ENCODE measurements around the gene SAMM50.
"Not testable (repeated sequence)": the region's sequence is repeated elsewhere in the genome, so short reads cannot be mapped to it uniquely, and the experiment has no call there.

Gene SAMM50

DNA sequence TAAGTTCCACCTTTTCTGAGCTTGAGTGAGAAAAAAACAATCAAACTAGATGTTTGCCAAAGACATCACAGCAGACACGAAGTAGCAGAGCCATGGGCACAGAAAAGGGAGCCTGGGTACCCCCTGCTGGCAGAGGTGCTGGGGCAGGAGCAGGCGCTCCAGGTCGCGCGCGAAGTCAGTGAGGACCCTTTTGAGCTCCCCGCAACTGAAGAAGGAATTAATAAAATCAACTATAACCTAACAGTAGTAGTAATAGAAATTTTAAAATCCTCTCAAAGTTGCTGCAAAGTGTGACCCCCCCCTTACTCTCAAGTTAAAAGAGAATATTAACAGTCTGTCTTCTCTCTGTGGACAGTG lies 48.8 kb downstream of the SAMM50 start:
- no peak for DNase-seq

DNA sequence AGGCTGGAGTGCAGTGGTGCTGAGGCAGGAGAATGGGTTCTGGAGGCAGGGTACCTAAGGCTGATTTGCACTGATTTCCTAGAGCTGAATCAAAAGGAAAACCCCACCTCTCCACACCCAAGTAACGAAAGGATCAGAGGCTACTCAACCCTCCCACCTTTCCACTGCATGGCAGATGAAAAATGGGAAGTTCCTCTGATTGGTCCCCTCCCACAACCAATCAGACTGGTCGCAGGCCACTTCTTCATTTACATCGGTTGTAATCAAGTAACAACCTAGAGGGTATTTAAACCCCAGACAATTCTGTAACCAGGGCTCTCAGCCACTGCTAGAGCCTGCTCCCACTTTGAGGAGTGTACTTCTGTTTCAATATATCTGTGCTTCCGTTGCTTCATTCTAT lies 50.3 kb downstream of the SAMM50 start:
- no peak for DNase-seq

DNA sequence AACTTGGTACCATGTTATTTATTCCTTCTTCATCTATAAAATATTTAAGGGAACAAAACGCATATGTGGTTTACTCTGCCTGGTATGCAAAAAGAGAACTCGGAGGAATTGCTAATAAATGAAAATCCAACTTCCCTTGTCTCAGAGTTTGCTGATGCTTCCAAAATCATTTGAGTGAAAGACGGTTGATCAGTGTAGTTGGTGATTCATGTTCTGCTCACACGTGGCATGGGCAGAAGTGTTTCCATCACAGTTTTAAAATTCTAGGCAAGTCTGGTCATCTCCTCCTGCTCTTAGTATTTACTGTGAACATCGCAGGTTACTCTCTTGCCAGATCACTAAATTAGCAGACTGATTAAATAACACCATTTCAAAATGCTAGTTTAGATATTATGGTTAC lies 56.9 kb downstream of the SAMM50 start:
- no peak for DNase-seq

GRCh38 chr22:44012591-44012990 lies 57.3 kb downstream of the SAMM50 start:
- no peak for DNase-seq

- no peak for DNase-seq
Observed at GRCh38 chr22:44014241-44014640, 59.0 kb downstream of the SAMM50 start.

- not testable (repeated sequence) for DNase-seq
Observed at GRCh38 chr22:44016586-44016985, 61.3 kb downstream of the SAMM50 start.

- DNase-seq, result no peak
Observed at GRCh38 chr22:44018594-44018993, 63.4 kb downstream of the SAMM50 start.

GRCh38 chr22:44019416-44019815 lies 64.2 kb downstream of the SAMM50 start:
- no peak for DNase-seq

DNA sequence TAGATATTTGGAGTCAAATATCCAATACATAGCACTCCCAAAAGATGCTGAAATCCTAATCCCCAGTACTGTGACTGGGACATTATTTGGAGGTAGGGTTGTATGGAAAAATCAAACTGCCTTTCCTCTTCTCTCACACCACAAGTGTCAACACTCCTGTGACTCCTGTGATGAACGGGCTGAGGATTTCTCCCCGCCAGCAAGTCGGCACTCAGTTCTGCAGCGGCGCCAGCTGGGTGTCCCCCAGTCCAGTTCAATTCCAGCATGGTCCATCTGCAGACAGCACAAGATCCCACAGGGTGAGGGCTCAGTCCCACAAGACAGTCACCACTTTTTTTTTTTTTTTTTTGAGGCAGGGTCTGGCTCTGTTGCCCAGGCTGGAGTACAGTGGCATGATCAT lies 64.6 kb downstream of the SAMM50 start:
- no peak for DNase-seq

DNA sequence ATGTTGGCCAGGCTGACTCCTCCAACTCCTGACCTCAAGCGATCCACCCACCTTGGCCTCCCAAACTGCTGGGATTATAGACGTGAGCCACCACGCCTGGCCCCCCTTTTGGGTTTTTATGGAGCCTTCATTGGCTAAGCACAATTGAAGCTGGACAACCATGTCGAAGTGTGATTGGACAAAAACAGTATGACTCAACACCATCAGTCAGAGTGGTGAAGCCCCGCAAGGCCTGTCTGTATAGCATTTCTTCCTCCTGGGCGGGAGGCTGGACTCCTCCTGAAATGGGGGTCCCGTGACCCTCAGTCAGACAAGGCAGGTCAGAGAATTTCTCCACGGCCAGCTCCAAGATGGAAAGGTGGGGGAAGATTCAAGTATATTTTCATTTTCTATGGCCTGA lies 65.7 kb downstream of the SAMM50 start:
- no peak for DNase-seq

DNA sequence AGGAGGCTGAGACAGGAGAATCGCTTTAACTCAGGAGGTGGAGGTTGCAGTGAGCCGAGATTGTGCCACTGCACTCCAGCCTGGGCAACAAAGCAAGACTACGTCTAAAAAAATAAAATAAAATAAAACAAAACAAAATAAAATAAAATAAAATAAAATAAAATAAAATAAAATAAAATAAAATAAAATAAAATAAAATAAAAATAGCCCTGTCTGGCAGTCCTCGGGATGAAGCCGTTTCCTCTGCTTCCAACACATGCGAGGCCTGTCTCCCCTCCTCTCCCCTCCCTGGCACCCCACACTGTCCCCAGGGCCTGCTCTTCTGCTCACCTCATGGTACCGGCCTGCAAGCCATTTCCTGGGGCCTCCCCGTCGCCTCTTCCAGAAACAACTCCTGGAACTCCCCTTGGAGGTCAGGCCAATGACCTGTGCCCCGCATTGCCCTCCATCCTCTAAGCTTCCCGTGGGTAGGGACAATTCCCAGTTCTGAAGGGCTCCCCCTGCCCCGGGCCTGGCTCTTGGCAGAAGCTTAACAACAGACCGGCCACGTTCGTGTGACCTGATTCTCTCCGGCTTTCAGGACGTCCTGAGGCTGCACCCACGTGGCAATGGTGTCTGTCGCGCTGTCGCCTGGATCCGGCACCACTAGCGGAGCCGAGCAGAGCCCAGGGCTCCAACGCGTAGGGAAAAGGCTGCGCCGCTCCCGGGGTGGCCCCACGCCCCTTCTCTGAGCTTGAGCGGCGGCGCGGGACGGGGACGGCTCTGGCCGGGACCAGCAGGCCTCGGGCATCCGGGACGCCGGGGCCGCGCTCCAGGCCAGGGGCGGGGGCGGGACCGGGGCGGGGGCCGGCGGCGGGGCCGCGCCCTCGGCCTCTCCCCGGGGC lies 68.4 kb downstream of the SAMM50 start:
- no peak for DNase-seq

DNA sequence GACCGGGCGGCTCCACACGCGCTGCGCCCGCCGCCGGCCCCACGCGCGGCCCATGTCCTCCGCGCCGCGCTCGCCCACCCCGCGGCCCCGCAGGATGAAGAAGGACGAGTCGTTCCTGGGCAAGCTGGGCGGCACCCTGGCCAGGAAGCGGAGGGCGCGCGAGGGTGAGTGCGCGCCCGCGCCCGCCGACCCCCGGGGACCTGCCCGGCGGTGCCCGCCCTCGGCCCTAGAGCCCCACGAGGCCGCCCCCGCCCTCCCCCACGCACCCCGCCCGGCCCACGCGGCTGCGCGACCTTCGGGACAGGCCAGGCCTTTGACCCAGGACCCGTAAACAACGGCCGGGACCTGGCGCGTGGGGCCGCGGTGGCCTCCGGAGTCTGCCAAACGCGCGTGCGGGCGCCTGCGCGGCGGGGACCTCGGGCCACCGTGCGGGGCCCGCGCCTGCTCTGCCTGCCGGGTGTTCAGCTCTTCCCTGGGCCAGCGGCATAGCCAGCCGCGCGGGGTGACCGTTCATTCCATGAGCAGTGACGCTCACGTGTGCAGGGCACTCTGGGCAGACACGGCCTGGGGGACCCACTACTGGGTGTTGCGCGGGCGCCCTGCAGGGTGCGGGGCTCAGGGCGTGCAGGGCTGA lies 69.2 kb downstream of the SAMM50 start, which contains the start of gene PARVB:
TSS of gene PARVB (plus strand) at position 15 of the 634 bp plus-strand sequence. CDS start at position 53, 38 bp downstream.
- no peak for DNase-seq

DNA sequence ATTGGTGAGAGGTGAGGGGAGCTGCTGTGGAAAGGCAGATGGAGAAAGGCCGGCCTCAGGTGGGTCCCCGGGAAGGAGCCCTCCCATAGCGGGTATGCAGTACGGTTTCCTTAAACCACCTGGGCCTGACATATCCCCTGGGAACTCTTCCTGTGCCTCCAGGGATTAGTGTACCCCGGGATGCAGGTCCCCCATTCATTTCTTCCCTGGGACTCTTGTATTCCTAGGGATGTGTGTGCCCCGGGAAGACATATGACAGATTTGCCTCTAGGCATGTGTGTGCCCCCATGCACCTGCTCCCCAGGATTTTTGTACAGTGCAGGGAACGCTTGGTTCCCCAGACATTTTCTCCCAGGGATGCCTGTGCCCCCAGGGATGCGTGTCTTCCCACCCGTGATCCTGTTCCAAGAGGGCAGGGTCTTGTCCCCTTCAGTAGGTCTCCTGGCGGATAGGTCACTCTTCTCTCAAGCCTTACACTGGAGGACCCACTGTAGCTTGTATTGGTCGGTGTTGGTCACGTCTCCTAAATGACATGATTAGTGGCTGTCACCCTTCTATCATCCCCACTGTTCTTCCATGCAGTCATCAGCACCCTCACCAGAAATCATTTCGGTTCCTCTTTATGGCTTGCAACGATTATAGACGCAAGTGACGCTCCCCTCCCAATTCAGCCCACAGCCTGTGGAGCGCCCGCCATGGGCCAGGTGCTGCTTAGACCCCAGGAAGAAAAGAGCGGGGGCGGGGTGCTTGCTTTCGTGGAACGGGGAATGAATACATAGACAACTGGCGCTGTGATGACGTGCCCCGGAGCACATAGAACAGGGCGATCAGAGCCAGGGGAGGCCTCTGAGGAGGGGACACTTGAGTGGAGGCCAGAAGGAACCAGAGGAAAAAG lies 70.2 kb downstream of the SAMM50 start:
- DNase-seq, result no peak

DNA sequence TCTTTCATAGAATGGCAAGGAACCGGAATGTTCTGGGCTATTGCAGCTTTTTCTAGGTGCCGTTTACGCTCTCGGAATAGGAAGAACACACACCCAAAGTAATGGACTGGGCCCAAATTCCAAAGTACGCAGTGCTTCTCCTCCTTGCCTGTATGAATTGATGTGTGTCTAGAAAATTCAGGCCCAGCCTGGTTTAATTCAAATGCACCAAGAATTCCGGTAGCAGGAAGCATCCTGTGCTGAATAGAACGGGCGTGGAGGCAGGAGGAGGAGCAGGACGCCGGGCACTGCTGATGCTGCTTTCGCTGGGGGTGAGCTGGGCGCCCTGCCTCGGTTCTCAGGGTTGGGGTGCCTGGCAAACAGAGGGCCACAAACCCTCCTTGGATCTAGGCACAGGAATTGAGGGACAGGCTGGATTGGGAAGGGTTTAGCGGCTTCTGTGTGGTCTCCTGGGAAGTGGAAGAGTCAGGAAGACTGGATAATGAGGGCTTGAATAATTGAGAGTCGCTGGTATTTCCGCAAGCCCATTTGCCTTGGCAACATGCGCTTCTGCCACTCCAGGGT lies 70.9 kb downstream of the SAMM50 start:
- DNase-seq, result no peak

DNA sequence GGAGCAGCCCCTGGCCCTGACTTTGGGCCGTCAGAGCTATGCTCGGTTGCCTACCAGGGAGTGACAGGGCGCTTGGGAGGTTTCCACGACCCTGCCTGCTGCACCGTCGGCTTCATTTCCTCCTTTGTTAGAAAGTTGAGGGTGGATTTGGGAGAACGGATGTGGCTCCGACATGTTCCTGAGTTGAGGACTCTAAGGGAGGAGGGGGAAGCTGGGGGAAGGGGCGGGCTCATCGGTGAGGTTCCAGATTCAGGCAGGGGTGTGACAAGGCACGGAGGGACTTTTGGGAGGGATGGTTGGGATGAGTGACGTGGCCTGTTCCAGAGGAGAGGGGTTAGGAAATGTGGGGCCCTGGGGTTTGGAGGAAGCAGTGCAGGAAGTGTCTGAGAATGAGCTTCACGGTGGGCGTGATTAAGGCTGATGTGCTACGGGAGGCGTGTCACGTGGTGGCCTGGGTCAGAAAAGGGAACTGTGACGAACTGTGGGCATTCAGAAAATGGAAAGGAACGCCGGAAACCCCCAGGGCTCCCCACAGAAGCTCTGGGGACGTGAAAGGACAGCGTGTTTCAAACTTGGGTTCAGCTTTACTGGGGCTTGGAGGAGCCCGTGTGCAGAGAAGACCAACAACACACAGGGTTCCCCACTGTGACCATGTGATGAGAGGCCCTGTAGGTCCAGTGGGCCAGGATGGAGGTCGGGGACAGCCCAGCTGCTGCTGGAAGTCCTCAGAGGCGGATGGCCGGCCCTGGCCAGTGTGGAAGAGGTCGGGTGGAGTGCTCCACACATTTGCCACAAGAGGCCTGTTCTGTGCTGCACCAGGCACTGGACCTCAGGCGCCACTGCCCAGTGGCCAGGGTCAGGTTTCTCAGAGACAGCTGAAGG lies 71.6 kb downstream of the SAMM50 start:
- no peak for DNase-seq

GRCh38 chr22:44028091-44028490 lies 72.8 kb downstream of the SAMM50 start:
- DNase-seq, result no peak

DNA sequence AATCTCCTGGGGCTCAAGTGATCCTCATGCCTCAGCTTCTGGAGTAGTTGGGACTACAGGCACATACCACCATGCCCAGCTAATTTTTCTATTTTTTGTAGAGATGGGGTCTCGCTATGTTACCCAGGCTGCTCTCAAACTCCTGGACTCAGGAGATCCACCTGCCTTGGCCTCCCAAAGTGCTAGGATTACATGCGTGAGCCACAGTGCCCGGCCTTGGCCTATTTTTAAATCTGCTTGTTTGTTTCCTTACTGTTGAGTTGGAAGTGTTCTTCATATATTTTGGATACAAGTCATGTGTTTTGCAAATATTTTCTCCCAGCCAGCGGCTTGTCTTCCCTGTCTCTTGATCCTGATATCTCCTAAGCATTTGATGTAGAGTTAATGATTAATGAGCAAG lies 73.8 kb downstream of the SAMM50 start:
- no peak for DNase-seq

DNA sequence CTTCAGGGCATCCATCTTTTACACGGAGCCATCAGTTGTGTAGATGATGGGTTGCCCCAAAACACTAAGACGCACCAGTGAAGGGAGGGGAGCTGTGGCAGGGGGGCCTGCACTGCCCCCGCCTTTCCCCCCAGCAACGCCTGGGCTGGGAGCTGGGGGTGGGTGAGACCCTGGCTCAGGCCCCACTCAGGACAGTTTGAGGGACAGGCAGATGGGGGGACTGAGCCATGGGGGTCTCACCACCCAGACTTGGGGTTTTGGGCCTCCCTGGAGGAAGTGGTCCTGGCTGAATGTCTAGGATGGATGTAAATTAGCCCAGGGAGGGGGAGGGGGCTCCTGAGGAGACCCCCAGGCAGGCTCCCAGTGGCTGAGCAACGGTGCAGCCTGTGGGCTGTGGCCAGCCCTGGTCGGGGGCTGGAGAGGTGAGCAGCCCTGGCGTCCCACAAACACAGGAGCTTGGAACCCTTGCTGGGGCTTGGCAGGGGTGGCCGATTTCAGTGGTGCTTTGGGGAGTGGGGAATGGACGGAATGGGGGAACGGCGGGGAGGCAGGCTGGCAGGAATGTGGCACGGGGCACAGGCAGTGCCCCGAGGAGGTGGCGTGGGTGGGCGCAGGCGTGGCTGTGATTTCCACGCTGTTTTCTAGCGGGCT lies 74.9 kb downstream of the SAMM50 start:
- no peak for DNase-seq

GRCh38 chr22:44030702-44031082 lies 75.5 kb downstream of the SAMM50 start:
- DNase-seq, result no peak

GRCh38 chr22:44031158-44031952 lies 76.1 kb downstream of the SAMM50 start:
- DNase-seq, result no peak

All from NCI-H1092 (cell line).